Hindlimb muscle (tissue), 1 donor: ENCODE measurements around the gene TTF2. TPM values are rescaled to one million over a fixed set of nuclear protein-coding genes. Genes with fewer than 3 reads are reported as not detected.

Experiments
- polyA plus RNA-seq: library from polyadenylated mRNA; unstranded; fragments of 120-200 nt; gene quantifications from one replicate; pipeline ENCODE4 v1.2.1, GENCODE V29; 2013; ENCODE audit not compliant: insufficient read length

Gene TTF2
- polyA plus RNA-seq, 1 donor: 11.0 TPM

Other genes with a start within 250 kb of the TTF2 start
- 118 TPM for gene PTGFRN, start 150.4 kb upstream of the TTF2 start, polyA plus RNA-seq
- gene CD101, start 58.6 kb upstream of the TTF2 start, polyA plus RNA-seq: 7.9 TPM
- gene TRIM45, start 61.4 kb downstream of the TTF2 start, polyA plus RNA-seq: 19.6 TPM
- 0.22 TPM for gene VTCN1, start 150.6 kb downstream of the TTF2 start, polyA plus RNA-seq